Keratinocyte (primary cell): ENCODE data around the gene ZBTB40. TPM values are rescaled to one million over a fixed set of nuclear protein-coding genes. Genes with fewer than 3 reads are reported as not detected.

Experiments
- DNase-seq: peaks from one replicate; pipeline ENCODE4 v3.0.0-alpha.2; 2011; ENCODE audit warnings: low read depth, missing footprints, low spot score
- FAIRE-seq: peaks from 2 replicates; lab custom pipeline; 2011; peaks lifted over from hg19 to GRCh38; lab: Jason Lieb, UNC
- H2AFZ ChIP-seq: 2 replicates; pipeline ENCODE4 v1.6.0; 2012; ENCODE audit warnings: low read length, control low read depth, inconsistent platforms; ENCODE audit not compliant: control insufficient read depth
- H3K27ac ChIP-seq: 2 replicates; pipeline ENCODE4 v1.5.1; 2011; ENCODE audit warnings: low read length; ENCODE audit not compliant: control insufficient read depth, insufficient read depth
- H3K27me3 ChIP-seq: 3 replicates; pipeline ENCODE4 v1.6.0; 2011; ENCODE audit warnings: low read length; ENCODE audit not compliant: control insufficient read depth, insufficient read depth; ENCODE audit errors: extremely low read depth
- H3K36me3 ChIP-seq, 2 experiments: 2 replicates in 1 of 2; 3 replicates in 1 of 2; pipeline ENCODE4 v1.5.1; 2011; ENCODE audit warnings: low read length in 2 of 2, mild to moderate bottlenecking in 1 of 2; ENCODE audit not compliant: control insufficient read depth in 2 of 2, insufficient read depth in 2 of 2; ENCODE audit errors: extremely low read depth in 1 of 2
- H3K4me1 ChIP-seq: 3 replicates; pipeline ENCODE4 v1.5.1; 2011; ENCODE audit warnings: low read length; ENCODE audit not compliant: control insufficient read depth, insufficient read depth; ENCODE audit errors: extremely low read depth
- H3K4me2 ChIP-seq: 3 replicates; pipeline ENCODE4 v1.6.0; 2011; ENCODE audit warnings: low read depth, low read length; ENCODE audit not compliant: control insufficient read depth, insufficient read depth; ENCODE audit errors: extremely low read depth
- H3K4me3 ChIP-seq, 3 experiments: fragments of 200-600 bp in 1 of 3; sonication (generic) in 1 of 3; 2 replicates in 2 of 3; 3 replicates in 1 of 3; pipeline ENCODE4 v1.5.1; 2011 to 2016; ENCODE audit warnings: low read length in 3 of 3, mild to moderate bottlenecking in 3 of 3, control low read depth in 2 of 3, inconsistent platforms in 1 of 3, low read depth in 1 of 3, mixed read lengths in 1 of 3, mixed run types in 1 of 3, moderate library complexity in 1 of 3; ENCODE audit not compliant: control insufficient read depth in 2 of 3, insufficient read depth in 2 of 3; ENCODE audit errors: extremely low read depth in 1 of 3
- H3K79me2 ChIP-seq: 2 replicates; pipeline ENCODE4 v1.6.0; 2012; ENCODE audit warnings: low read length; ENCODE audit not compliant: control insufficient read depth, insufficient read depth
- H3K9ac ChIP-seq: 3 replicates; pipeline ENCODE4 v1.6.0; 2011; ENCODE audit warnings: low read length; ENCODE audit not compliant: control insufficient read depth, insufficient read depth; ENCODE audit errors: extremely low read depth
- H3K9me1 ChIP-seq: 3 replicates; pipeline ENCODE4 v1.6.0; 2011; ENCODE audit warnings: low read length; ENCODE audit not compliant: control insufficient read depth, insufficient read depth; ENCODE audit errors: extremely low read depth
- H3K9me3 ChIP-seq: 2 replicates; pipeline ENCODE4 v1.5.1; 2012; ENCODE audit warnings: low read depth, low read length; ENCODE audit not compliant: control insufficient read depth
- H4K20me1 ChIP-seq: 3 replicates; pipeline ENCODE4 v1.6.0; 2011; ENCODE audit warnings: low read length; ENCODE audit not compliant: control insufficient read depth, insufficient read depth; ENCODE audit errors: extremely low read depth
- CTCF ChIP-seq, 3 experiments: IDR thresholded peaks in 1 of 3; conservative IDR thresholded peaks in 1 of 3; optimal IDR thresholded peaks in 1 of 3; 2 replicates in 2 of 3; 3 replicates in 1 of 3; pipeline versions ENCODE3 to v1.5.1; 2011; ENCODE audit warnings: low read length in 3 of 3, mild to moderate bottlenecking in 3 of 3, moderate library complexity in 2 of 3, control low read depth in 1 of 3, inconsistent platforms in 1 of 3; ENCODE audit not compliant: insufficient read depth in 2 of 3; ENCODE audit errors: extremely low read depth in 1 of 3
- EZH2 ChIP-seq: IDR thresholded peaks from one replicate; pipeline ENCODE4 v1.6.1; 2012; ENCODE audit warnings: inconsistent platforms, mild to moderate bottlenecking, low read length, moderate library complexity
- dilution Hi-C: fragments of 300-500 bp; cut with MboI; formaldehyde crosslinking; loops from one replicate; pipeline ENCODE4 v1.7.0; 2020; ENCODE audit warnings: low sequenced_read_pairs; ENCODE audit not compliant: extremely low pct_ligation_motif_present
- polyA plus RNA-seq, 5 experiments: library from polyadenylated mRNA; depleted of rRNA in 3 of 5; stranded (reverse) in 3 of 5; stranded (forward) in 1 of 5; unstranded in 1 of 5; fragments of >200 nt; gene quantifications; 1 replicate in 1 of 5; 2 replicates in 3 of 5; 3 replicates in 1 of 5; pipeline versions ENCODE4 v1.2.1 to v1.2.3, GENCODE V29; 2011 to 2012; ENCODE audit warnings: missing spikeins in 2 of 5, low read depth in 1 of 5, low replicate concordance in 1 of 5

ZBTB40 gene
- polyA plus RNA-seq, 1 donor (not counting 4 experiments of a cell fraction or from before 2014, with no cell fraction given): 5.0 TPM

- H3K4me1 ChIP-seq: no peaks in the 10 kb centered on the region
- TF ChIP-seq CTCF (optimal IDR thresholded peaks at IDR 0.05 in 1 of 3, IDR thresholded peaks at IDR 0.05 in 1 of 3, conservative IDR thresholded peaks at IDR 0.05 in 1 of 3; ENCODE audit: extremely low read depth in 1 of 3, insufficient read depth in 2 of 3, low read length in 3 of 3) (no peak), EZH2 (no peak)
- no peaks in the 10 kb centered on the region for H3K79me2 ChIP-seq
- no peaks in the 10 kb centered on the region for H4K20me1 ChIP-seq
- H3K36me3 ChIP-seq: no peaks in the 10 kb centered on the region
- H2AFZ ChIP-seq: no peak overlapping the region
- H3K4me2 ChIP-seq: no peak overlapping the region
- FAIRE-seq: no peak
- dilution Hi-C loops: no loop called here
- no peaks in the 10 kb centered on the region for H3K9me1 ChIP-seq
- peaks cover 22% of the 10 kb centered on the region for H3K9me3 ChIP-seq
- H3K27me3 ChIP-seq: peaks cover 8% of the 10 kb centered on the region
- no peak overlapping the region for H3K27ac ChIP-seq
- no peak overlapping the region for H3K4me3 ChIP-seq
- H3K9ac ChIP-seq: no peak overlapping the region
- DNase-seq: no peak
These were observed 125.0 kb downstream of the ZBTB40 start for GRCh38 chr1:22576617-22577016.

GRCh38 chr1:22578732-22579361 lies 127.2 kb downstream of the ZBTB40 start:
- Histone ChIP-seq H3K9me1 (no peaks in the 10 kb centered on the region), H3K27me3 (peaks cover 8% of the 10 kb centered on the region), H2AFZ (no peak overlapping the region), H3K79me2 (no peaks in the 10 kb centered on the region), H4K20me1 (no peaks in the 10 kb centered on the region), H3K36me3 (no peaks in the 10 kb centered on the region), H3K9ac (no peak overlapping the region), H3K9me3 (peaks cover 22% of the 10 kb centered on the region), H3K4me3 (no peak overlapping the region), H3K4me1 (no peaks in the 10 kb centered on the region), H3K27ac (no peak overlapping the region), H3K4me2 (no peak overlapping the region)
- dilution Hi-C loops: no loop called here
- DNase-seq (no peak), FAIRE-seq (peak; percentile 17)
- no peak for TF ChIP-seq CTCF (optimal IDR thresholded peaks at IDR 0.05 in 1 of 3, IDR thresholded peaks at IDR 0.05 in 1 of 3, conservative IDR thresholded peaks at IDR 0.05 in 1 of 3; ENCODE audit: extremely low read depth in 1 of 3, insufficient read depth in 2 of 3, low read length in 3 of 3)
- no peak for TF ChIP-seq EZH2
